ENCODE measurements around the gene WDFY3.

WDFY3 gene

DNA sequence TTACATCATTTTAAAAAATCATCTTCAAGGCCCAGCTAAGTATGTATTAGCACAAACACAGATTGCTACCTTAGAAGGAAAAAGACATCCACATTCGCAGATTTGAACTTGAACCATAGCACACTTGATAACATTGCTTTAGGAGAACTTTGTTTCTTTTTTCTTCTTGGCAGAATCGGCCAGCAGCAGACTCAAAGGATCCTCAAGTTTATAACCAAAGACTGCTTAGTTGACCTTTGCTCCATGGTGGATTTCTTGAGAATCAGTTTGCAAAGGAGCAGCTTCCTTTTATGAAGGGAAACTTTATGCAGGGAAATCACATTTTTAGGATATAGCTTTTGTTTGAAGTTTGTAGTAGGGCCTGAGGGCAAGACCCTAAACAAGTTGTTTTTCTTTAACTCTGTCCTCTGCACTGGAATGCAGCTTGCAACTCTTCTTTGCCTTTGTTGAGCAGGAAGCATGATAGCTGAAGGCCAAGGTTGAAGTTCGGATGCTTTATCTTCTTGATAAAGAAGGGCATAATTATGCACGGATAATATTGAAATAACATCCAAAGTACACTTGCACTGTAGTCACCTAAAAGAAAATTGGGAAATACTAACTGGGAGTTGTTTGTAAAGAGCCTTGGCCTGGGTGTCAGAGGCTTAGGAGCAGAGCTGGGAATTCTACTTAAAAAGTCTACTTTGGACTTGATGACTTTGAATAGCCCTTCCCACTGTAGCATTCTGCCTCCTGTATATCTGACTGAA is 305.1 kb downstream of the WDFY3 start:
- CTCF ChIA-PET = interaction anchor here (0.7 kb wide), 1 partner anchor 21 kb away, joined by 3 read pairs; no protein-coding TSS in a partner anchor
- H3K27ac ChIP-seq = no peak overlapping the region
- no peak for DNase-seq (ENCODE audit: low spot score)
- POLR2A ChIA-PET (ENCODE audit: low non-redundant PET) = no interaction called here
- TF ChIP-seq CTCF (conservative IDR thresholded peaks at IDR 0.05; ENCODE audit: low read depth) = no peak

DNA sequence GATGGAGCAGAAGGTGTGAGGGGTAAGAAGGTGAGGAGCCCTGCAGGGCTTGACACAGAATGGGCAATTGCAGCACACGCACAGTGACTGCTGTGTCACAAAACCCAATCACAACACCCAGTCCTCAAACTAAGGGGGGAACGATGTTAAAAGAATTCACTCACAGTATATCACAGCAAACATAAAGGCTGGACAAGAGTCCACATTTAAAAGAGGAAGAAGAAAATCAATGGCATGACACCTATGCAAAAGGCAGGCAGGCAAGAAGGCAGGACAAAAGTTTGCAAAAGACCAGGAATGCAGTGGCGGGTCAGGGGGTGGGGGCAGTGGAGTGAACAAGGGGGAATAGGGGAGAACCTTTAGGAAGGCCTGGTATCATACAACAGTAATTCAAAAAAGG is 305.9 kb downstream of the WDFY3 start:
- no peak overlapping the region for H3K27ac ChIP-seq
- POLR2A ChIA-PET (ENCODE audit: low non-redundant PET) = no interaction called here
- no peak for TF ChIP-seq CTCF (conservative IDR thresholded peaks at IDR 0.05; ENCODE audit: low read depth)
- CTCF ChIA-PET = no interaction called here
- no peak for DNase-seq (ENCODE audit: low spot score)

DNA sequence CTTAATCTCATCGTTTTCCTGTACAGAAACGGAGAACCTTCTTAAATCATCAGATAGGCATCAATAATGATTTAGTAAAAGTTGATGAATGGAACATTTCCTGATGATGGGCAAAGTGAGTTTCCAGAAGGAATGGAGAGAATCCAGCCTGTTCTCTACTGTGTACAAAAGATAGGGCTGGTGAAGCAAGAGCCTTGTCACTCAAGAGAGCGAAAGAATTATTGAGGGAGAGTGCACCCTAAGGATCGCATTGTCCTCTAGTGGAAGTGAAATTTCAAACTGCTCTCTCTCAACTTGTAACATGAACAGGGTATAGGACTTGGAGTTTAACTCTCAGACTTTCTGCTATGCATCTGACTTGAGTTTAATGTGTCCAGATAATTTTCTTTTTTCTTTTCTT is 314.0 kb downstream of the WDFY3 start:
- CTCF ChIA-PET = interaction anchor here (0.7 kb wide), 1 partner anchor 92 kb away, joined by 7 read pairs; no protein-coding TSS in a partner anchor
- TF ChIP-seq CTCF (conservative IDR thresholded peaks at IDR 0.05; ENCODE audit: low read depth) = no peak
- no peak overlapping the region for H3K27ac ChIP-seq
- DNase-seq (ENCODE audit: low spot score) = no peak
- POLR2A ChIA-PET (ENCODE audit: low non-redundant PET) = no interaction called here

DNA sequence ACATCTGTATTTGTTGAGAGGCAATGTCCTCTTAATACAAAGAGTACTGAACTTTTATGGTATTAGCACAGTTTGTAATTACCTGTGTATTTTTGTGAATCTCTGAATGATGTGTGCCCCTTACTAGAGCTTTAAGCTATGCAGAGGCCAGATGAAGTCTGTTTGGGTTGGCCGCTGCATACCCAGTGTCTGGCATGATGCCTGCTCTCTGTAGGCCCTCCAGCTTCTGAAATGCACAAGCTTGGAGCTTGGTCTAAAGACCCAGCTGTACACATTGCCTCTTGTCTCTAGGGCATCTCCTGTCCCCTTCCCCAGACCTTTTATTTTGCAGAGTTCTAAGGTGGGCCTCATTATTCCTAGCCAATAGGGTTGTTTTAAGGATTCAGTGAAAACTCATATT is 315.0 kb downstream of the WDFY3 start:
- no peak for DNase-seq (ENCODE audit: low spot score)
- no peak overlapping the region for H3K27ac ChIP-seq
- ChIA-PET CTCF (no interaction called here), POLR2A (ENCODE audit: low non-redundant PET) (no interaction called here)
- TF ChIP-seq CTCF (conservative IDR thresholded peaks at IDR 0.05; ENCODE audit: low read depth) = no peak

DNA sequence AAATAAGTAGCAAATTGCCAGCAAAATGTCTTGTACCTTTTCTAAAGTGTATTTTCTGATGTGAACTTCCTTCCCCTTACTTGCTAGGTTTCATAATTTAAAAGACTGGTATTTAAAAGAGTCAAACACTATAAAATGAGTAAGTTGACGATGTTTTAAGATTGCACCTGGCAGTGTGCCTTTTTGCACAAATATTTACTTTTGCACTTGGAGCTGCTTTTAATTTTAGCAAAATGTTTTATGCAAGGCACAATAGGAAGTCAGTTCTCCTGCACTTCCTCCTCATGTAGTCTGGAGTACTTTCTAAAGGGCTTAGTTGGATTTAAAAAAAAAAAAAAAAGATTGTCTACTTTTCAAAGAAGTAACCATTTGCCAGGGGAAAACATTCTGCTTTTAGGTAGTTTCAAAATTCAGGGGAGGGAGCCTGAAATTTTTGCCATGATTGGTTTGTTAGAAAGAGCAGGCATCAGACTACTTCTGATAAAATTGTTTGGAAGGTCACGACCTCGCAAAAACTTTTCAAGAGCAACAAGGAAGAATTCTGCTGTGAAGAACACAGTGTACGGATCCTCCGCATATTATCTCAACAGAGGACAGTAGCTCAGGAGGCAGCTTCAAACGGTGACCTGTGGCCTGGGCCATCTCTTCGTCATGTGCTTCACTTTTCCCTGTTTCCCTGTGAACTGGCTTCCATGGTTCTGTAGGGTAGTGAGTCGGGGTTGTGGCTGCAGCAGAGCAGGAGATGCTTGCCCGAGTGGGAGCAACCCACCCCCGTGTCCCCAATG is 317.4 kb downstream of the WDFY3 start:
- ChIA-PET CTCF (no interaction called here), POLR2A (ENCODE audit: low non-redundant PET) (no interaction called here)
- no peak for TF ChIP-seq CTCF (conservative IDR thresholded peaks at IDR 0.05; ENCODE audit: low read depth)
- H3K27ac ChIP-seq = no peak overlapping the region
- no peak for DNase-seq (ENCODE audit: low spot score)

DNA sequence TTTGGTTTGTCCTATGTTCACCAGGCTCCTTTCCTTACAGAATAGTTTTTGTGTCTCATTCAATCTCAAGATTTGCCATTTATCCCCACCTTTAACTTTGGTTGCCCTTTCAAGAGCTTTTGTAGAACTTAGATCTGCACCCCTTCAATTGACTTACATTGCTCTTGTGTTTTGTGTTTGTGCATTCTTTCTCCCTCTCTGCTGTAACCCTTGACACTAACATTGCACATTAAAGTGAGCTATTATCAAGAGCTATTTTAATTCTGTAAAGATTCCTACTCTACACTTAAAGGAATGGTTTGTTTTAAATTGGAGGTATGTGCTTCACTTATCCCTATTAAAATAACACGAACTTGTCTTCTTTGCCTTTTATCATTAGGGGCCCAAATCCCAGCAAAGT is 318.3 kb downstream of the WDFY3 start:
- DNase-seq (ENCODE audit: low spot score) = no peak
- CTCF ChIA-PET = no interaction called here
- POLR2A ChIA-PET (ENCODE audit: low non-redundant PET) = no interaction called here
- no peak overlapping the region for H3K27ac ChIP-seq
- TF ChIP-seq CTCF (conservative IDR thresholded peaks at IDR 0.05; ENCODE audit: low read depth) = no peak

All from RWPE1 (cell line).